ENCODE data around the gene IFI44L. TPM values are rescaled to one million over a fixed set of nuclear protein-coding genes. Genes with fewer than 3 reads are reported as not detected.
A peak's percentile ranks its signal among the peaks of the same experiment; 100 is the strongest.

The IFI44L gene
- total RNA-seq, 1 donor from 2014 or later, result 26.0 TPM

DNA sequence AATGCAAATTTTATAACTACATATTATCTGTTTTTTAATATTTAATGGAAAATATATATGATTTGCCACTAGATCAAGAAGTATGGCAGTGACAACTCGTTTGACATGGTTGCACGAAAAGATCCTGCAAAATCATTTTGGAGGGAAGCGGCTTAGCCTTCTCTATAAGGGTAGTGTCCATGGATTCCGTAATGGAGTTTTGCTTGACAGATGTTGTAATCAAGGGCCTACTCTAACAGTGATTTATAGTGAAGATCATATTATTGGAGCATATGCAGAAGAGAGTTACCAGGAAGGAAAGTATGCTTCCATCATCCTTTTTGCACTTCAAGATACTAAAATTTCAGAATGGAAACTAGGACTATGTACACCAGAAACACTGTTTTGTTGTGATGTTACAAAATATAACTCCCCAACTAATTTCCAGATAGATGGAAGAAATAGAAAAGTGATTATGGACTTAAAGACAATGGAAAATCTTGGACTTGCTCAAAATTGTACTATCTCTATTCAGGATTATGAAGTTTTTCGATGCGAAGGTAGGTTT is 29.9 kb downstream of the IFI44L start:
- H3K4me3 Mint-ChIP-seq, result peak overlapping the region; percentile 95
- peaks cover 53% of the 10 kb centered on the region for H3K4me1 Mint-ChIP-seq
- H3K36me3 Mint-ChIP-seq (ENCODE audit: low read depth), result peaks cover 52% of the 10 kb centered on the region
- peaks cover 11% of the 10 kb centered on the region for H3K9me3 Mint-ChIP-seq
- no peaks in the 10 kb centered on the region for H3K27me3 Mint-ChIP-seq
- H3K27ac Mint-ChIP-seq, result peak overlapping the region; percentile 92
- intact Hi-C loops (cut with micrococcal nuclease), result loop anchor here (2.0 kb wide), 1 partner anchor 27 kb away; no protein-coding TSS in a partner anchor
- DNase-seq, result peak; percentile 58

- no peaks in the 10 kb centered on the region for H3K27me3 Mint-ChIP-seq
- peaks cover 52% of the 10 kb centered on the region for H3K36me3 Mint-ChIP-seq (ENCODE audit: low read depth)
- H3K27ac Mint-ChIP-seq, result peak overlapping the region; percentile 92
- H3K4me3 Mint-ChIP-seq, result peak overlapping the region; percentile 95
- peak; percentile 77 for DNase-seq
- intact Hi-C loops (cut with micrococcal nuclease), result loop anchor here (2.0 kb wide), 1 partner anchor 26 kb away; no protein-coding TSS in a partner anchor
- peaks cover 51% of the 10 kb centered on the region for H3K4me1 Mint-ChIP-seq
- peaks cover 8% of the 10 kb centered on the region for H3K9me3 Mint-ChIP-seq
Observed at GRCh38 chr1:78651241-78651640, 31.0 kb downstream of the IFI44L start.

GRCh38 chr1:78652019-78652560 is 31.8 kb downstream of the IFI44L start:
- no peak for DNase-seq
- Mint-ChIP-seq H3K4me3 (peak overlapping the region; percentile 95), H3K27ac (peak overlapping the region; percentile 92), H3K9me3 (peaks cover 8% of the 10 kb centered on the region), H3K36me3 (ENCODE audit: low read depth) (peaks cover 44% of the 10 kb centered on the region), H3K27me3 (no peaks in the 10 kb centered on the region), H3K4me1 (peaks cover 45% of the 10 kb centered on the region)
- intact Hi-C loops (cut with micrococcal nuclease), result loop anchor here (2.0 kb wide), 1 partner anchor 673 kb away; the partner anchor contains the start of gene FUBP1

DNA sequence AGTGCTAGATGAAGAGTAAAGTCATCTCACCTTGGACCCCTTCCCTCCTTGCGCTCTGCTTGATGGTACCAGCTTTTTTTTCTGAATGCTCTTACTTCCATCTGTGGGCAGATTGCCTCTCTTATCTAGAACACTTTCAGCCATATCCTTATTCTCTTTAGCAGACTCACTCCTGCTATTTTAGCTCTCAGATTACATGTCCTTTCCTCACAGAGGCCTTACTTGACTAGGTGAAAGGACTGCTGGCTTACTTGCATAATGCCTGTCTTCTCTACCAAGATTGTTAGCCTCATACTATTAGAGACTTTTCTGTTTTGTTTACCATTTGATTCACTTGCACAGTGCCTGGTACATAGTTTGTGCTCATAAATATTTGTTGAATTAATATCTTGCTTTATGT is 38.7 kb downstream of the IFI44L start:
- no peak overlapping the region for H3K4me3 Mint-ChIP-seq
- no peaks in the 10 kb centered on the region for H3K9me3 Mint-ChIP-seq
- peak; percentile 40 for DNase-seq
- intact Hi-C loops (cut with micrococcal nuclease), result no loop called here
- H3K27ac Mint-ChIP-seq, result peak overlapping the region; percentile 13
- peaks cover 34% of the 10 kb centered on the region for H3K4me1 Mint-ChIP-seq
- H3K27me3 Mint-ChIP-seq, result no peaks in the 10 kb centered on the region
- H3K36me3 Mint-ChIP-seq (ENCODE audit: low read depth), result peaks cover 61% of the 10 kb centered on the region

GRCh38 chr1:78663923-78664322 is 43.7 kb downstream of the IFI44L start:
- intact Hi-C loops (cut with micrococcal nuclease), result no loop called here
- DNase-seq, result no peak
- Mint-ChIP-seq H3K27me3 (no peaks in the 10 kb centered on the region), H3K9me3 (no peaks in the 10 kb centered on the region), H3K4me3 (no peak overlapping the region), H3K36me3 (ENCODE audit: low read depth) (peaks cover 43% of the 10 kb centered on the region), H3K27ac (no peak overlapping the region), H3K4me1 (peaks cover 15% of the 10 kb centered on the region)

DNA sequence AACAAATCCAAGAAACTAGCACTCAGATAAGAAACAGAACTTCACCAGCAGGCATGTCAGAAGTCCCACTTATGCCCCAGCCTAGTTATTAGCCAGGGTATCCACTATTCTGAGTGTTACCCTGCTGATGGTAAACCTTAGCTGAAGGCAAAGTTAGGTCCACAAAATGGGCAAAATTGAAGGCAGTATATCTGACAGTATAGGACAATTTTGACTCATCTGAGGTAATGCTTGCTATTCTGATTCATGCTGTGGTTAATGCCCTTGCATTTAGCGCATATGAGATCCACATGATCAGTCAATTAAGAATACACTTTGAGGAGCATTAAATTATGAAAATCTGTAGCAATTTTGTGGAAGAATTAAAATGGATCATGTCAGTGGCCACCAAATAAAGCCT is 44.5 kb downstream of the IFI44L start:
- Mint-ChIP-seq H3K27ac (no peak overlapping the region), H3K4me1 (peaks cover 10% of the 10 kb centered on the region), H3K27me3 (no peaks in the 10 kb centered on the region), H3K36me3 (ENCODE audit: low read depth) (peaks cover 36% of the 10 kb centered on the region), H3K4me3 (no peak overlapping the region), H3K9me3 (no peaks in the 10 kb centered on the region)
- peak; percentile 40 for DNase-seq
- intact Hi-C loops (cut with micrococcal nuclease), result no loop called here

GRCh38 chr1:78665809-78666208 is 45.6 kb downstream of the IFI44L start:
- peak; percentile 32 for DNase-seq
- peaks cover 30% of the 10 kb centered on the region for H3K36me3 Mint-ChIP-seq (ENCODE audit: low read depth)
- H3K4me3 Mint-ChIP-seq, result no peak overlapping the region
- H3K27ac Mint-ChIP-seq, result no peak overlapping the region
- intact Hi-C loops (cut with micrococcal nuclease), result no loop called here
- H3K9me3 Mint-ChIP-seq, result no peaks in the 10 kb centered on the region
- H3K4me1 Mint-ChIP-seq, result peaks cover 13% of the 10 kb centered on the region
- H3K27me3 Mint-ChIP-seq, result no peaks in the 10 kb centered on the region

DNA sequence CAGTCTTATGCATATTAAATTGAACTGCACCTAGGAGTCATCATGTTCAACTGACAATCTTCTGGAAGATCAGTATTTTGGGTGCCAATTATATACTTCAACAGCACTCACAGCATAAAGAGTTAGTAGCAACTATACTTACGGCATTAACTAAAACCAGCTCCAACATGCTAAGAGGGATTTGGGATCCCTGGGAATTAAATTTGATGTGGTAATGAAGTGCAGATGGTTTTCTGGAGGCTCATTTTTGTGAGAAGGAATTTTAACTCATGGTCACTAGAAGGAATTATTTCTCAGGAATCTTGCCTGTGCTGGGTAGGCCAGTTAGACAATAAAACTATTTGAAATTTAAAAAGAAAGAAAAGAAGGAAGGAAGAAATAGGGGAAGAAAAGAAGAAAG is 47.7 kb downstream of the IFI44L start:
- intact Hi-C loops (cut with micrococcal nuclease), result no loop called here
- Mint-ChIP-seq H3K4me1 (peaks cover 20% of the 10 kb centered on the region), H3K36me3 (ENCODE audit: low read depth) (peaks cover 16% of the 10 kb centered on the region), H3K27me3 (no peaks in the 10 kb centered on the region), H3K4me3 (no peak overlapping the region), H3K9me3 (no peaks in the 10 kb centered on the region), H3K27ac (no peak overlapping the region)
- DNase-seq, result no peak

- H3K36me3 Mint-ChIP-seq (ENCODE audit: low read depth), result peaks cover 11% of the 10 kb centered on the region
- no peak overlapping the region for H3K4me3 Mint-ChIP-seq
- no peak overlapping the region for H3K27ac Mint-ChIP-seq
- peaks cover 18% of the 10 kb centered on the region for H3K4me1 Mint-ChIP-seq
- H3K9me3 Mint-ChIP-seq, result no peaks in the 10 kb centered on the region
- intact Hi-C loops (cut with micrococcal nuclease), result no loop called here
- H3K27me3 Mint-ChIP-seq, result no peaks in the 10 kb centered on the region
- no peak for DNase-seq
Observed at GRCh38 chr1:78668427-78668826, 48.2 kb downstream of the IFI44L start.

DNA sequence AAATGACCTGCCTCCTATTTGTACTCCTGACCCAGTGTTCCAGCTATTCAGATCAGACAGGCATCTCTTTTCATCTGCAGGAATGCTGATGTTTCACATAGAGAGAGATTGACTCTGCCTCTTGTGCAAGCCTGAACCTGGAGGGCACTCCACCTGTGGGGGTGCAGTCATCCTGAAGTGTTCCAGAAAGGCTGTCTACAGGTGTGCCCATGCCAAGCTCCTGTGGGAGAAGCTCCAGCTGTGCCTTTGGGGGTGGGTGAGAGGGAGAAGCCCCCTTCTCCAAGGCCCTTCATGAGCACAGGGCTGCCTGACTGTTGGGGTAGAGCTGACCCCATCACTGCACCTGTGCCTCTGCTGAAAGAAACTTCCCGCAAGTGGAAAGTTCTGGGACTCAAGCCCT is 52.2 kb downstream of the IFI44L start:
- peaks cover 4% of the 10 kb centered on the region for H3K36me3 Mint-ChIP-seq (ENCODE audit: low read depth)
- H3K27ac Mint-ChIP-seq, result no peak overlapping the region
- no peaks in the 10 kb centered on the region for H3K27me3 Mint-ChIP-seq
- intact Hi-C loops (cut with micrococcal nuclease), result no loop called here
- H3K4me3 Mint-ChIP-seq, result no peak overlapping the region
- H3K9me3 Mint-ChIP-seq, result no peaks in the 10 kb centered on the region
- no peak for DNase-seq
- peaks cover 19% of the 10 kb centered on the region for H3K4me1 Mint-ChIP-seq

GRCh38 chr1:78673120-78673519 is 52.9 kb downstream of the IFI44L start:
- peaks cover 2% of the 10 kb centered on the region for H3K36me3 Mint-ChIP-seq (ENCODE audit: low read depth)
- H3K9me3 Mint-ChIP-seq, result no peaks in the 10 kb centered on the region
- peaks cover 25% of the 10 kb centered on the region for H3K4me1 Mint-ChIP-seq
- H3K27ac Mint-ChIP-seq, result no peak overlapping the region
- intact Hi-C loops (cut with micrococcal nuclease), result no loop called here
- H3K4me3 Mint-ChIP-seq, result no peak overlapping the region
- H3K27me3 Mint-ChIP-seq, result no peaks in the 10 kb centered on the region
- DNase-seq, result peak; percentile 70

DNA sequence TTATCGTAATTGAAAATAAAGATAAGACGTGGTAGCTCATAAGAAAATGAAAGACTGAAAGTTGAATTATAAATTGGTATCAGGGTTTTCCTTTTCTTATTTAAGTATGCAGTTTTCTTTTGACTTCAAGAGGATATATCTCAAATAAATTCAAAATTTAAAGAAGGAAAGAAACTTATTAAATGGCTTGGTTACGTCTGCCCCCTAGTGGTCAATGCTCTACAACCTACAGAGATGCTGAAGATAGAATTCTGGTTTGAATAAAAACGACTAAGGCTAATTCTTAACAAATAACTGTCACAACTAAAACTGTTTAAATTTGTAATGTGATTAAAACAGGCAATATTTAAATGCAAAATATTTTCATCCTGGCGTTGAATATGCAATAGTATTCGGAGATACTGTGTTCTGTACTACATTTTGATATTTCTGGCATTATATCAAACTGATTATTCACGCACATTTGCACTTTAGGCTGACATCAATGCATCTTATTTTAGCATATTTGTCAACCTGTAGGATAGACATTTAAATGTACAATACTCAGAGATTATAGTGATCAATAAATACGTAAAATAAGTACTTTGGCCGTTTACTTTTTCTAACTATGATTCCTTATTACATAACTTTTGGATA is 56.2 kb downstream of the IFI44L start:
- peaks cover 3% of the 10 kb centered on the region for H3K27me3 Mint-ChIP-seq
- no peaks in the 10 kb centered on the region for H3K36me3 Mint-ChIP-seq (ENCODE audit: low read depth)
- intact Hi-C loops (cut with micrococcal nuclease), result loop anchor here (1.0 to 5.0 kb wide), 3 partner anchors 26 to 544 kb away; no protein-coding TSS in a partner anchor
- peaks cover 22% of the 10 kb centered on the region for H3K4me1 Mint-ChIP-seq
- DNase-seq, result peak; percentile 86
- H3K4me3 Mint-ChIP-seq, result no peak overlapping the region
- H3K27ac Mint-ChIP-seq, result no peak overlapping the region
- peaks cover 3% of the 10 kb centered on the region for H3K9me3 Mint-ChIP-seq

- H3K9me3 Mint-ChIP-seq, result peaks cover 3% of the 10 kb centered on the region
- peaks cover 3% of the 10 kb centered on the region for H3K27me3 Mint-ChIP-seq
- no peak overlapping the region for H3K27ac Mint-ChIP-seq
- intact Hi-C loops (cut with micrococcal nuclease), result loop anchor here (1.0 to 5.0 kb wide), 3 partner anchors 26 to 545 kb away; no protein-coding TSS in a partner anchor
- no peak for DNase-seq
- H3K4me3 Mint-ChIP-seq, result no peak overlapping the region
- H3K36me3 Mint-ChIP-seq (ENCODE audit: low read depth), result no peaks in the 10 kb centered on the region
- H3K4me1 Mint-ChIP-seq, result peaks cover 19% of the 10 kb centered on the region
Observed at GRCh38 chr1:78676993-78677392, 56.7 kb downstream of the IFI44L start.

- Mint-ChIP-seq H3K4me1 (peaks cover 19% of the 10 kb centered on the region), H3K27me3 (peaks cover 3% of the 10 kb centered on the region), H3K27ac (peak overlapping the region; percentile 80), H3K36me3 (ENCODE audit: low read depth) (no peaks in the 10 kb centered on the region), H3K4me3 (peak overlapping the region; percentile 50), H3K9me3 (peaks cover 3% of the 10 kb centered on the region)
- intact Hi-C loops (cut with micrococcal nuclease), result loop anchor here (2.0 to 5.0 kb wide), 2 partner anchors 27 to 545 kb away; no protein-coding TSS in a partner anchor
- no peak for DNase-seq
Observed at GRCh38 chr1:78677788-78678187, 57.5 kb downstream of the IFI44L start.

All from activated CD4-positive, alpha-beta T cell treated with anti-CD3 and anti-CD28 coated beads, Interleukin-2, amount 10 ng/mL, durations not matched to agents 24 days and 14 days (primary cell).